GM18519 (cell line): ENCODE data around the gene UNC5B.

ENCODE experiments used
- ATAC-seq: cut with Tn5 transposase; IDR thresholded peaks from one replicate; pipeline ENCODE4 v1.9.1; 2021; ENCODE audit warnings: mild to moderate bottlenecking, moderate library complexity; ENCODE audit not compliant: unreplicated experiment, low FRiP score

The UNC5B gene

GRCh38 chr10:71221586-71222202 lies 9.3 kb downstream of the UNC5B start:
- no peak for ATAC-seq

- ATAC-seq, result no peak
Observed at GRCh38 chr10:71222601-71223346, 10.4 kb downstream of the UNC5B start.

DNA sequence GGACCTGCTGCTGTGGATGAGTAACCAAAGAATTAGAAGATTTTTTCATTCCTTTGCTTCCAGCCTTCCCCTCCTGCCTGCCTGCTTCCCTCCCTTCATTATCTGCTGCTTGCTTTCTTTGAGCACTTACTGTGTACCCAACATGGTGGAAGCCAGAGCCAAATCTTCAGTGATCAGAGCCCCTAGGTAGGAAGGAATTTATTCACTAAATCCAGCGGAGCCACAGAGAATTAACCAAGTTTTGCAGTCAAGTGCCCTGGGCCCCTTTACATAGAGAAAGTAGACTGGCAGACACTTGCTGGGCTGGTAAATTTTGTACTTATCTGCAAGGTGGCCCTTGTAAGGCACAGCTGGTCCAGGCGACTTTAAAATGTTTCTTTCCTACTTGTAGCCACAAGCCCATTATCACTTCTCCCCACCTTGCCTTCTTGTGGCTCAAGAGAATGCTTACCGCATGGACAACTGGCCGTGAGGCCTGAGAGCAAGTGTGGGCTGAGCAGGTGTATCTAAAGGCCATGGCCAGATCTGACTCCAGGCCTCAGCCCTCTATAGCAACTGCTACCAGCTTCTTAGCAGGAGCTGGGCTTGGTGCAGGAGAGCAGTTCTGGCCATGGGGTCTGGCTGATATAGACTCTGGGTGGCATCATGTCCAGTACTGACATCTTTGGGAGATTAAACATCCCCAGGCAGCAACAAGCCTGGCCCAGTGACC lies 11.1 kb downstream of the UNC5B start:
- no peak for ATAC-seq

- no peak for ATAC-seq
Observed at GRCh38 chr10:71225291-71226058, 13.1 kb downstream of the UNC5B start.

GRCh38 chr10:71228875-71229675 lies 16.7 kb downstream of the UNC5B start:
- ATAC-seq, result no peak

GRCh38 chr10:71229726-71230655 lies 17.6 kb downstream of the UNC5B start:
- ATAC-seq, result no peak

DNA sequence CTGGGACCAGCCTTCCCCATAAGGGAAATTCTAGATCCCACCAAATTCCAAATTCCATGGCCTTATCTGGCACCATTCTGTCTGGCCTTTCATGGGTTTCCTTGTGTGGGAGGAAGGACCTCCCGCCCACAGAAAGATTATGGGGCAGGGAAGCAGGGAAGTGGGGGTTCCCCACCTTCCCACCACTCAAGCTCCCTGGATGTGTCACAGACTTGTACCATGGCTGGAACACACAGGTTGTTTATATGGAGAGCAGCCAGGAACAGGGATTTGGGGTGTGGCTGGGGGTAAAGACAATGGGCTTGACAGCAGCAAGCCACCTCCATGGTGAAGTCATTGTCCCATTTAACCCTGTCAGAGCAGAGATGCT lies 18.3 kb downstream of the UNC5B start:
- ATAC-seq, result no peak

GRCh38 chr10:71231206-71231605 lies 18.8 kb downstream of the UNC5B start:
- ATAC-seq, result no peak

GRCh38 chr10:71232089-71232998 lies 20.0 kb downstream of the UNC5B start:
- no peak for ATAC-seq

GRCh38 chr10:71233482-71233892 lies 21.1 kb downstream of the UNC5B start:
- ATAC-seq, result no peak

- no peak for ATAC-seq
Observed at GRCh38 chr10:71234004-71234894, 21.9 kb downstream of the UNC5B start.

- ATAC-seq, result no peak
Observed at GRCh38 chr10:71234970-71235685, 22.8 kb downstream of the UNC5B start.

GRCh38 chr10:71235808-71236207 lies 23.4 kb downstream of the UNC5B start:
- no peak for ATAC-seq

DNA sequence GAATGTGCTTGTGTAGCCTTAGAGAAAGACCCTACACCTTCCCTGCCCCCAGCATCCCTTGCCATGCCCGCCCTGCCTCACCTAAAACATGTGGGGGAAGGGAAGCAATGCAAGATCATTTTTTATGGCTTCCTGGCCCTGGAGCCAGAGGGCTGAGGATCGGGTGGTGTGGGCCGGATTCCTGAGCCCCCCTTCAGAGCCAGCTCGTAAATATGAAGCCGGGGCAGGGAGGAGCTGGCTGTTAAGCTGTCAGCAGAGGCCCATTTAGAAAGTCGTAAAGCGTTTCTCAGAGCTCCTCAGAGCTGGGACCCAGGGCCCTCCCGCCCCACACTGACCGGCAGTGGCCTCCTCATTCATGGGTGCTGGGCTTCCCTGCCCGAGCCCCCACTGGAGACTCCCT lies 23.9 kb downstream of the UNC5B start:
- ATAC-seq, result no peak

DNA sequence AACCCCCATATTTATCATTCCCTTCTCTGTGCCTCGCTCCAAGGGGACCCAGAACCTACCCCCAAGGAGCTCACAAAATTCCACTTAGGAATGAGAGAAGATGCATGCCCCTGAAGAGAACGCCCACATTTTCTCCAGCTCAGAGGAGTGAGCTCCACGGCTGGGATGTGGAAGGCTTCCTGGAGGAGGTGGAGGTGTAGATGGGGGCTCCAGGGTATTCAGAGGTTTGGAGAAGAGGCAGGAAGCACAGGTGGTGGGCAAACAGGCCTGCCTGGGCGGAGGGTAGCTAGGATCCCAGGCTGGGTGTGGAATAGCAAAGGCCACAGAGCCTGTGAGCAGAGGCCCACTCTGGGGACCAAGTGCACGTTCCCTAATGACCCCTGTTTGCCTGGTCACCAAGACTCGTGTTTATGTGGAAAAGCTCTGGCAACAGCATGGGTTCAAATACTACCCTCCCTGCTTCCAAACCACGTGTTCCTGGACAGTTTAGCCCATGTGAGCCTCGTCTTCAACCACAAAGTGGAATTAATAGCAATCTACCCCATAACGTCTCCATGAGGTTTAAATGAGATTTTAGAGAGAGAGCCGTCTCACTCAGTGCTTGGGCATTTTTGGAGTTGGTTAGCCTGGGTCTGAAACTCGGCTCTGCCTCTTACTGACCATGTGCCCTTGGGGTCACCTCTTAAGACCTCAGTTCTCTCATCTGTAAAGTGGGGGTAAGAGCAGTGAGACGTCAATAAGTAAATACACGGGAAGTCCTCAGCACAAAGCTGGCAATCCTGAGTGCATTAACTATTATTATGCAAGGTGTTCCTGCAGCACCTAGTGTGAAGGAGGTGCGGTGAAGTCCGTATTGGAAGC lies 24.7 kb downstream of the UNC5B start:
- ATAC-seq, result no peak
